ENCODE results near the gene HIVEP3. TPM values are rescaled to one million over a fixed set of nuclear protein-coding genes. Genes with fewer than 3 reads are reported as not detected.
A peak's percentile ranks its signal among the peaks of the same experiment; 100 is the strongest.

Gene HIVEP3
- total RNA-seq, 1 donor from 2014 or later = 1.8 TPM

DNA sequence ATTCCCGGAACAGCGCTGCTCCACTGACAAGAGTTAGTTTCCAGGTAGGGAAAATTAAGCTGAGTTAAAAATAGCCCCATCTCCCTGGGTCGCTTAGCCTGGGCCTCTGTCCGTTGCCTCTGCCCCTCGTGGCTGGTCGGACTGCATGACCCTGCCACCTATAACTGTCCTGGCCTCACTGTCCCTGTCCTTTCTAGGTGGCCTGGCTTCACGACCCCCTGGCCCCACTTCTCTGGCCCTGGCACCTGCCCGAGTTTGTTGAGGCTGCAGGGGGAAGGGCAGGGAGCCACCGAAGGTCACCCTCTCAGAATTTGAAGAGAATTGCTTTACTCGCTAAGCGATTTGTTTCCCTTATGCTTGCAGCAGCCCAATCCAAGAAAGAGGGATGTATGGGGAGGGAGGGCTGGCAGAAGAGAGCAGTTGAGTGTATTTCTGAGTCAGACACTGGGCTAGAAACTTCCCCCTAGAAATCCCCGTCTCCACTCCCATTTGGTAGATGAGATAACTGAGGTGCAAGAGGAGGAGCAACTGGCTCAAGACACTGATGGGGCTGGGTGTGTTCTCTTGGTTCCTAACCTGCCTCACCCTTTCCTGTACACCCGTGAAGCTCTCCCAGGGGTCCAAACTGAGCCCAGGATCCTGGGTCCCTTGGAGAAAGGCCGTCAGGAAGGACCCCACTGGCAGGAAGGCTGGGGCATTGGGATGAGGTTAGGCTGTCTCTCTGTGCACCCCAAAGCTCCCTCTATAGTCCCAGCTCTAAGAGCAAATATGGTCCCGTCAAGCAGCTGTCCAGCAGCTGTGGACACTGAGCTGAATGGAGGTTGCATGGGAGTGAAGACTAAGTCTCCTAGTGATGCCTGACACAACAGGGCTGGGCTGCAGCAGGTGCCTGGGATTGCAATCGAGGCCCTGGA lies 431.3 kb downstream of the HIVEP3 start:
- no peak for DNase-seq (ENCODE audit: low read depth in 2 of 2)

- no peak for DNase-seq (ENCODE audit: low read depth in 2 of 2)
These were observed 432.2 kb downstream of the HIVEP3 start for GRCh38 chr1:41486371-41487125.

GRCh38 chr1:41486053-41486370 lies 432.7 kb downstream of the HIVEP3 start:
- no peak for DNase-seq (ENCODE audit: low read depth in 2 of 2)

DNA sequence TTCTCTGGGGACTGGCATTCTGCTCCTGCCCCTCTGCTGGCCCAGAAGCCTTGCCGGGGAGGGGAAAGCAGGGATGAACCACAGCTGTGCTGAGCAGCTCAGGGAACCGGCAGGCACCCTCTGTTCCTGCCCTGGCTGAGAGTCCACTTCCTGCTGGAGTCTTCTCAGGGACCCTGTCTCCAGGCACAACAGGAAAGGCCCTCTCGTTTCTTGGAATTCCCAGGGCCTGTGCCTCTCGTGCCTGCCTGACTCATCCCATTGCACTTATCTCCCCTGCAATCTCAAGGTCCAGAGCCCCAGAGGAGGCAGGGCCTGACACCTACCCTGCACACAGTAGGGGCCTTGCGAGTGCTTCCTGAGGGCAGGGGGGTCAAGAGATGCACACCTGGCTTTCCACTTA lies 433.1 kb downstream of the HIVEP3 start:
- peak in 1 of 2 donors; percentile 83 for DNase-seq (ENCODE audit: low read depth in 2 of 2)

- peak in 1 of 2 donors; percentile 16 for DNase-seq (ENCODE audit: low read depth in 2 of 2)
These were observed 434.1 kb downstream of the HIVEP3 start, which contains the start of gene EDN2 for GRCh38 chr1:41484402-41485241. Gene EDN2, minus strand, starts transcription at chr1:41484683. Its CDS starts 82 bp downstream, at chr1:41484601.

DNA sequence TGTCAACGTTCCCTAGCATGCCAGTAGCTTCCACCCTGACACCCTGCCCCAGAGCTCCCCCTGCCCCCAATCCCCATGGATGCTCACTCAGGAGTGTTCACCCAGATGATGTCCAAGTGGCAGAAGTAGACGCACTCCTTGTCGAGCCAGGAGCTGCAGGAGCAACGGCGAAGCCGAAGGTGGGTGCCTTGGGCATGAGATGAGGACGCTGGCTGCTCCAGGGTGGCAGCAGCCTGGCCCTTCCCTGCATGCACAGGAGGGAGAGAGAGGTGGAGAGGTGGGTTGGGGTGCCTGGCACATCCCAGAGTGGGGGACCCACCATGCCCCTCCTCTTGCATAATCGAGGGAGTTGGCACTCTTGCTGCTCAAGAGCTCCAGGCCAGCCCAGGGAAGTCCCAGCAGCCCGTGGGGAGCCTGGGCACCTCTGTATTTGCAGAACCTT lies 434.7 kb downstream of the HIVEP3 start:
- no peak for DNase-seq (ENCODE audit: low read depth in 2 of 2)

DNA sequence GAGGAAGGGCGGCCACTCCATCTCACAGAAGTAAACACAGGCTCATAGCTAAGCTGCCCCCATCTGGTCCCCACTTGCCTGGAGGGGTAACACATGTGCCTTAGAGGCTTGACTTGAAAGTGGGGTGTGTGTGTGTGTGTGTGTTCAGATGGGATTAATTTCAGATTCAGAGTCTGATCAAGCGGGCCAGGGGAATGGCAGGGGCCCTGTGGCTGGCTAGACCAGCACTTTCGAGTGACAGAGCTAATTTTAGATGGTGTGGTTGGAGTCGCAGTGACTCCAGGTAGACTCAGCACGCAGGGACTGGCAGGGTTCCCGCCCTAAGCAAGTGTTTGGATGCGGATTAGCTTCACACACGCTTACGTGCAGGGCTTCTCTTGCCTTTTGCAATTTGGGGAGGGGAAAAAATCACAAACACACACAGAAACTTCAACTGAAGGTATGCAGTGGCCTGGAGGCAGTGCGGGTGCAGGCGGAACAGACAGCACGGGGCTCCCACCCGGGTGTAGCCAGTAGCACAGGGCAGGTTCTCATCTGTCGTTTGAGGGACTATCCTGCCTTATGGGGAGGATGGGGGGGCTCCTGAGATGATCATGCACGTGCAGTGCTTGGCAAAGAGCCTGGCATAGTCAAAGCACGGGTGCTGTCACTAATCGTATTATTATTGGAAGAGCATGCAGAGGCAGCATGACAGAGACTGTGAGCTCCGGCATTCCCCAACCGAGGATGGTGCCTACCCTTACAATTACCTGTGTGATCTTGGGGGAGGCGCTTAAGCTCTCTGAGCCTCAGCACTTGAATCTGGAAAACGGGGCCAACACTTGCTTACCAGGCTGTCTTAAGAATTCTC lies 435.5 kb downstream of the HIVEP3 start:
- no peak for DNase-seq (ENCODE audit: low read depth in 2 of 2)

DNA sequence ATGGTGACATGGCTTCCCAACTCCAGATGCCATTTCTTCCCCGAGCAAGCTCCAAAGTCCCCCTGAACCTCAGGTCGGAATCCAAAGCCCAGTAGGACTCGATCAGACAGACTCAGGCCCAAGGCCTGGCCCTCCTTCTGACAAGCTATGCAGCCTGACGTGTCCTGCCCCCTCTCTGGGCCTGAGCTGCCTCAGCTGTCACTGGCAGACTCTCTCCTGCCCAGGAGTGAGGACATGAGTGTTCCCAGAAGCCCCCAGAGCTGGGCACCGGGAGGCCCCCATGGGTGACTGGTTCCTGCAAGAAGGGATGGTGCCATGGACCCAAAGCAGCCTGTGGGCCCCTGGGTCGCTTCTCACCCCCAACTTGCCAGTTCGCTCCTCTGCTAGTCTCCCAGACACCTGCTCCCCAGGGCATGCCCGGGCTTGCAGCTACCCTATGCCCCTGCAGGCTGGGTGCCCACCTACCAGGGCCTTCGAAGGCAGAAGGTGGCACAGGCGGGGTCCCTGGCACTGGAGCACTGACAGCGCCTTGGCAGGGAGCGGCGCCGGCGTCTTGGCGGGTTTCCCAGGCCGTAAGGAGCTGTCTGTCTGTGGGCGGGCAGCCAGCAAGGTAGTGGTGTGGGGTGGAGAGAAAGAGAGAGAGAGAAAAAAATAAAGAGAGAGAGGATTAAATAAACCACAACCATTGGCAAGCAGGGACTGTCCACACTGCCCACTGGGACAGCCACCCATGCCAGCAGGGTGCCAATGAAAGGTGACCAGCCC lies 436.5 kb downstream of the HIVEP3 start:
- DNase-seq (ENCODE audit: low read depth in 2 of 2) = peak in 1 of 2 donors; percentile 41

GRCh38 chr1:41481109-41481775 lies 437.5 kb downstream of the HIVEP3 start:
- DNase-seq (ENCODE audit: low read depth in 2 of 2) = no peak

- no peak for DNase-seq (ENCODE audit: low read depth in 2 of 2)
These were observed 438.3 kb downstream of the HIVEP3 start for GRCh38 chr1:41480204-41481108.

DNA sequence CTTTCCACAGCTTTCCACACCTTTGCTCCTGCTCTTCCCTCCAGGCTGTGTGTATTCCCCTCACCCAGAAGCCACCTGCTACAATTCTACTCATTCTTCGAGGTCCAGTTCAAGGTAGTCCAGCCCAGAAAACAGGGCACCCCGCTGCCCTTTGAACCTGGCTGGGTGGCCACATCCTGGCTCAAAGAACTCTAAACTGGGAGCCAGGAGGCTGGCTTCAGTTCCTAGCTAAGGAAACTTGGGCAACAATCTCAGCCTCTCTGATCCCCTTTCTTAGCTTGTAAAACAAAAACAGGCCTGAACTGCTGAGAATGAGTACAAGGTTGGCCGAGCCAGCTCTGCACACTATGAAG lies 438.9 kb downstream of the HIVEP3 start:
- DNase-seq (ENCODE audit: low read depth in 2 of 2) = no peak

GRCh38 chr1:41479000-41479807 lies 439.5 kb downstream of the HIVEP3 start:
- no peak for DNase-seq (ENCODE audit: low read depth in 2 of 2)

DNA sequence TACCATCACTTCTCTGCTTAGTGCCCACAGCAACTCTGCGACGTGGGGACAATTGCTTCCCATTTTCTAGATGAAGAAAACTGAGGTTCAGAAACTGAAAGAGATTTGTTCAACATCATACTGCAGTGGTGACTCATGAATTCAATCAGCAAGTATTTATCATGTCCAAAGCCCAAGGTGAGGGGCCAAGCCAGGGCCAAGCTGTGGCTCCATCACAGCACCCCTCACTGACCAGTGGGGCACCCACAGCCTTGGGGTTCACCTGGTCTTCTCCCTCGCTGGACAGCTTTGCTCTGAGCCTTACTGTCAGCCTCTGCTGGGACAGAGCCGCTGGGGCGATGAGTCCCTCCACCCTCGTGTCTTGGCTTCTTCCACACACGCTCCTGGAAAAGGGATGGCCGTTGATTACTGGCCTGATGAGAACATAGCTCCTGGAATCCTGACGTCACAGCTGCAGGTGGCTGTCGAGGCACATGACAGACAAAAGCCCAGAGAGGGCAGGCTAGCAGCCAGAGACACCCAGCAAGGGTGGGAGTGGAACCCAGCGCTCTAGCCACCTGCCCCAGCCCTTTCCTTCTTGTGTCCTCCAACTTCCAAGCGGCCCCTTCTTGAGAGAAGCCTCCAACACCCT lies 440.5 kb downstream of the HIVEP3 start:
- no peak for DNase-seq (ENCODE audit: low read depth in 2 of 2)

- peak in 1 of 2 donors; percentile 19 for DNase-seq (ENCODE audit: low read depth in 2 of 2)
These were observed 441.8 kb downstream of the HIVEP3 start for GRCh38 chr1:41476807-41477361.

- DNase-seq (ENCODE audit: low read depth in 2 of 2) = peak; percentile 13 to 40
These were observed 442.7 kb downstream of the HIVEP3 start for GRCh38 chr1:41475859-41476567.

- DNase-seq (ENCODE audit: low read depth in 2 of 2) = no peak
These were observed 443.4 kb downstream of the HIVEP3 start for GRCh38 chr1:41475346-41475745.
